Small intestine (tissue), 7 donors: ENCODE results near the gene CDKAL1. TPM values are rescaled to one million over a fixed set of nuclear protein-coding genes. Genes with fewer than 3 reads are reported as not detected.
"Not testable (repeated sequence)": the region's sequence is repeated elsewhere in the genome, so short reads cannot be mapped to it uniquely, and the experiment has no call there.

Experiments
- DNase-seq, 2 donors: peaks; one replicate each; pipeline versions ENCODE4 v3.0.0 to v3.0.0-alpha.2; 2013
- FAIRE-seq: peaks from 2 replicates; lab custom pipeline; 2012; peaks lifted over from hg19 to GRCh38; lab: Jason Lieb, UNC
- H3K27ac ChIP-seq, 3 donors: one replicate each; pipeline ENCODE4 v1.5.1; 2013; ENCODE audit warnings: low read length in 2 of 3, mild to moderate bottlenecking in 2 of 3, control low read depth in 1 of 3, inconsistent platforms in 1 of 3, low read depth in 1 of 3, moderate library complexity in 1 of 3
- H3K27me3 ChIP-seq, 3 donors: one replicate each; pipeline ENCODE4 v1.6.1; 2013; ENCODE audit warnings: low read length in 3 of 3, inconsistent platforms in 1 of 3; ENCODE audit not compliant: control insufficient read depth in 3 of 3, insufficient read depth in 3 of 3
- H3K36me3 ChIP-seq, 3 donors: one replicate each; pipeline ENCODE4 v1.6.1; 2013; ENCODE audit warnings: low read length in 3 of 3, inconsistent platforms in 1 of 3, low read depth in 1 of 3, mild to moderate bottlenecking in 1 of 3, moderate library complexity in 1 of 3; ENCODE audit not compliant: control insufficient read depth in 3 of 3, insufficient read depth in 2 of 3
- H3K4me1 ChIP-seq, 3 donors: one replicate each; pipeline ENCODE4 v1.6.1; 2013; ENCODE audit warnings: low read length in 2 of 3, inconsistent platforms in 1 of 3, low read depth in 1 of 3, mild to moderate bottlenecking in 1 of 3, moderate library complexity in 1 of 3; ENCODE audit not compliant: control insufficient read depth in 3 of 3, insufficient read depth in 2 of 3
- H3K4me3 ChIP-seq, 3 donors: one replicate each; pipeline ENCODE4 v1.5.1; 2013; ENCODE audit warnings: low read length in 3 of 3, control low read depth in 1 of 3, inconsistent platforms in 1 of 3, low read depth in 1 of 3, mild to moderate bottlenecking in 1 of 3, moderate library complexity in 1 of 3
- H3K9me3 ChIP-seq, 2 donors: one replicate each; pipeline ENCODE4 v1.6.1; 2013; ENCODE audit warnings: low read depth in 1 of 2, low read length in 1 of 2; ENCODE audit not compliant: control insufficient read depth in 2 of 2, insufficient read depth in 1 of 2
- WGBS, 3 donors: extraction: QIAGEN DNeasy Blood & Tissue Kit; methylation state at CpG; one replicate each; pipeline ENCODE4 v1.1.7; 2013; 5-methylcytosine and 5-hydroxymethylcytosine counted together
- polyA plus RNA-seq, 4 donors: library from polyadenylated mRNA; stranded (reverse) in 3 of 4; unstranded in 1 of 4; fragments of 200-250 nt in 3 of 4; fragments of 120-200 nt in 1 of 4; gene quantifications; one replicate each; pipeline versions ENCODE4 v1.2.1 to v1.2.3, GENCODE V29; 2013
- donor health status: healthy with polysubstance abuse.
- donor health status: control.
- donor health status: control.
- donor health status: Bipolar disorder and iron deficiency.
- donor health status: healthy.

The CDKAL1 gene
- polyA plus RNA-seq, 4 donors = 2.4 to 10.5 (median 4.1) TPM

DNA sequence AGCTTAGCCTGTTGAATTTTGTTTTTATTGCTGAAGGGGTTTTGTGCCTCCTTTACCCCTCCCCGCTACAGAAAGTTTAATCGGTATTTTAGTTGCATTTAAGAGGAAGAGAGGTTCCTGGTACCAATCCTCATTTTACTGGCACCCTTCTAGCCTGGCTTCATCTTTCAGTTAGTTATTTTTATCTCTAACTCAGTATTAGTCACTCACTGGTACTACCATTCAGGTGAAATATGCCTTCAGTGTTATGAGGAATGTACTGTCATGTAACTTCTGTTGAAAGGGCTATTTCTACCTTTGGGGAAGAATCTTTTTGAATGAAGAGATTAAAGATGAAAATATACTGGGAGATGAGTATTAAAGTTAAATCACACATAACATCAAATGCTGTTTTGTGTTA, 211.8 kb downstream of the CDKAL1 start:
- Histone ChIP-seq H3K27ac (no peak overlapping the region), H3K9me3 (peaks cover 0 to 3% of the 10 kb centered on the region in 2 donors)
- no peak for FAIRE-seq

GRCh38 chr6:20746805-20747558, 212.7 kb downstream of the CDKAL1 start:
- peaks cover 0 to 3% of the 10 kb centered on the region in 2 donors for H3K9me3 ChIP-seq
- FAIRE-seq (no peak), DNase-seq (no peak)
- H3K4me3 ChIP-seq = no peak overlapping the region
- no peaks in the 10 kb centered on the region for H3K4me1 ChIP-seq
- H3K36me3 ChIP-seq = no peaks in the 10 kb centered on the region
- WGBS, 3 donors = 85 to 93% (median 92%) methylated on average over 6 of the region's 6 CpGs
- H3K27me3 ChIP-seq = no peaks in the 10 kb centered on the region
- no peak overlapping the region for H3K27ac ChIP-seq

More for the DNA sequence above, 211.8 kb downstream of the CDKAL1 start:
- Histone ChIP-seq H3K4me3 (no peak overlapping the region), H3K4me1 (no peaks in the 10 kb centered on the region), H3K27me3 (no peaks in the 10 kb centered on the region), H3K36me3 (no peaks in the 10 kb centered on the region)
- 83 to 87% (median 86%) methylated on average over 2 of the region's 2 CpGs for WGBS, 3 donors
- DNase-seq = no peak

GRCh38 chr6:20747991-20748390, 213.7 kb downstream of the CDKAL1 start:
- Histone ChIP-seq H3K36me3 (no peaks in the 10 kb centered on the region), H3K27me3 (no peaks in the 10 kb centered on the region), H3K4me1 (no peaks in the 10 kb centered on the region), H3K27ac (no peak overlapping the region), H3K9me3 (peaks cover 0 to 3% of the 10 kb centered on the region in 2 donors), H3K4me3 (no peak overlapping the region)
- FAIRE-seq = no peak
- DNase-seq = no peak
- 83 to 95% (median 94%) methylated on average over 2 of the region's 2 CpGs for WGBS, 3 donors

GRCh38 chr6:20751293-20751935, 217.2 kb downstream of the CDKAL1 start:
- H3K4me3 ChIP-seq = no peak overlapping the region
- H3K27me3 ChIP-seq = no peaks in the 10 kb centered on the region
- H3K27ac ChIP-seq = no peak overlapping the region
- no peak for DNase-seq
- no peaks in the 10 kb centered on the region for H3K4me1 ChIP-seq
- peaks cover 0 to 6% of the 10 kb centered on the region in 2 donors for H3K9me3 ChIP-seq
- H3K36me3 ChIP-seq = no peaks in the 10 kb centered on the region
- FAIRE-seq = no peak

DNA sequence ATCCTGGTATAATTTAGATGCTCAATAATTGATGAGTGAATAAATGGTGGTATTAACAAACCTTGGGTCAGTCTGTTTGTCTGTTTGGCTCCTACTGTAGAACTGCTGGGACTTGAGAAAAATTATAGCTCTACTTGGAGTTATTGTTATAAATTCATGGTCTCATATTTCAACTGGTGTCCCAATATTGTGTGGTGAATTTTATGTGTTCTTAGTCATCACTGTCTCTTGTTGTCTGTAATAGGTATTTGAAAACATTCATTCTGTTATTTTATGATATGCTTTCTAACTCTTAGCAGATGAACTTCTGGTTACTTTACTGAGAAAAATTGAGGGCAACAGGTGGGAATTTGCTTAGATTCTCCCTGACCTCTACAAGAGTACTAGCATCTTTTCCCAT, 221.4 kb downstream of the CDKAL1 start:
- Histone ChIP-seq H3K9me3 (peaks cover 0 to 3% of the 10 kb centered on the region in 2 donors), H3K27ac (no peak overlapping the region), H3K27me3 (no peaks in the 10 kb centered on the region), H3K4me3 (no peak overlapping the region), H3K4me1 (no peaks in the 10 kb centered on the region), H3K36me3 (peaks cover 0 to 3% (median 2%) of the 10 kb centered on the region in 3 donors)
- no peak for FAIRE-seq
- no peak for DNase-seq

DNA sequence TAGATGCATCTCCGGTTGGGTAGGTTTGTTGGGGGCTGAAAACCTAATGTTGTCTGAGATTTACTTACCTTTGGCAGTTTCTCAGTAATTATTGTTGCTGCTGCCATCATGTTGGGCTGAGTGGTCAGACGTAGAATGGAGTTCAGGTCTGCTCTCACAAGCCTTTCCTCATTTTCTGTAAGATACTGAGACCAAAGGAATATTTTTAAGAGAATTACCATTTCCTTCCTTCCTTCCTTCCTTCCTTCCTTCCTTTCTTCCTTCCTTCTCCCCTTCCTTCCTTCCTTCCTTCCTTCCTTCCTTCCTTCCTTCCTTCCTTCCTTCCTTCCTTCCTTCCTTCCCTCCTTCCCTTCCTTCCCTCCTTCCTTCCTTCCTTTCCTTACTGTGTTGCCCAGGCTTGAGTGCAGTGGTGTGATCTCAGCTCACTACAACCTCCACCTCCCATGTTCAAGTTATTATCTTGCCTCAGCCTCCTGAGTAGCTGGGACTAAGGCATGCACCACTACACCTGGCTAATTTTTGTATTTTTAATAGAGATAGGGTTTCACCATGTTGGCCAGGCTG, 222.4 kb downstream of the CDKAL1 start:
- WGBS, 3 donors = 91 to 100% (median 95%) methylated on average over 2 of the region's 2 CpGs
- not testable (repeated sequence) for H3K27ac ChIP-seq, FAIRE-seq, H3K27me3 ChIP-seq, H3K4me3 ChIP-seq, H3K36me3 ChIP-seq, H3K9me3 ChIP-seq, H3K4me1 ChIP-seq, DNase-seq

GRCh38 chr6:20757761-20758160, 223.5 kb downstream of the CDKAL1 start:
- peaks cover 0 to 3% of the 10 kb centered on the region in 2 donors for H3K9me3 ChIP-seq
- peaks cover 0 to 3% (median 2%) of the 10 kb centered on the region in 3 donors for H3K36me3 ChIP-seq
- H3K27me3 ChIP-seq = no peaks in the 10 kb centered on the region
- no peak overlapping the region for H3K27ac ChIP-seq
- DNase-seq (no peak), FAIRE-seq (no peak)
- WGBS, 3 donors = 84 to 94% (median 88%) methylated on average over 2 of the region's 2 CpGs
- no peak overlapping the region for H3K4me3 ChIP-seq
- H3K4me1 ChIP-seq = no peaks in the 10 kb centered on the region

DNA sequence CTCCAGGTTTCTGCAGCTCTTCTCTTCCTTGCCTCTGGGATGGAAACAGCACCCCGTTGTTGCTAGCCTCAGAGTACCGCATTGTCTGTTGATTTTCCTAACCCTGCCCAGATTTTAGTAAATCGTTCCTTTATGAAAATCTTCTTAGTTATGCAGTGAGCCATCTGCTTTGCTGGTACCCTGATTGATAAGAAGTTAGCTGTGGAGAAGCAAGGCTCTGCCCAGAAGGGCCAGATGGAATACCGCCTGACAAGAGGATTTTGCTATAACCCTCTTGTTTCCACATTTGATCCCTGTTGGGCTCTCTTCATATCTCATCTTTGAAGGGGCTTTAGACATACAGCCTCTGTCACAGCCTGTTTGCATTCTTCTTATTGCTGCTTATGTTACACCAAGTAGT, 229.0 kb downstream of the CDKAL1 start:
- 94 to 95% (median 95%) methylated on average over 4 of the region's 4 CpGs for WGBS, 3 donors
- H3K4me3 ChIP-seq = no peak overlapping the region
- H3K27me3 ChIP-seq = no peaks in the 10 kb centered on the region
- DNase-seq = no peak
- no peak for FAIRE-seq
- peaks cover 0 to 3% (median 2%) of the 10 kb centered on the region in 3 donors for H3K36me3 ChIP-seq
- H3K27ac ChIP-seq = no peak overlapping the region
- H3K4me1 ChIP-seq = no peaks in the 10 kb centered on the region
- H3K9me3 ChIP-seq = no peaks in the 10 kb centered on the region
